Left ventricle myocardium inferior (tissue), 1 donor: Measurements from ENCODE around the gene TUBB1. TPM values are rescaled to one million over a fixed set of nuclear protein-coding genes. Genes with fewer than 3 reads are reported as not detected.

Source experiments
- DNase-seq: peaks from one replicate; pipeline ENCODE4 v3.0.0-alpha.2; 2020
- H3K27ac ChIP-seq: fragments of 200-600 bp; replicated peaks from 2 replicates; pipeline ENCODE4 v1.8.0; 2021
- H3K27me3 ChIP-seq: fragments of 200-600 bp; 2 replicates; pipeline ENCODE4 v1.8.0; 2021; ENCODE audit warnings: low read depth
- H3K36me3 ChIP-seq: fragments of 200-600 bp; 2 replicates; pipeline ENCODE4 v1.8.0; 2021
- H3K4me1 ChIP-seq: fragments of 200-600 bp; 2 replicates; pipeline ENCODE4 v1.8.0; 2021
- H3K4me3 ChIP-seq: fragments of 200-600 bp; 2 replicates; pipeline ENCODE4 v1.8.0; 2021; ENCODE audit warnings: mild to moderate bottlenecking, moderate library complexity
- H3K9me3 ChIP-seq: fragments of 200-600 bp; replicated peaks from 2 replicates; pipeline ENCODE4 v1.8.0; 2021
- intact Hi-C: fragments of 100-400 bp; cut with micrococcal nuclease; formaldehyde crosslinking; loops from one replicate; pipeline ENCODE4 v1.11.0; 2022
- total RNA-seq: library from RNA; stranded (reverse); fragmentation: NEBNext Ultra II Directional; extraction: Animal tissue kit (Norgen Biotek cat#: 25700); gene quantifications from one replicate; pipeline ENCODE4 v1.2.1, GENCODE V29; 2021
- TF ChIP-seq, protein P1 (sequence below): fragments of 200-600 bp; IDR thresholded peaks from 2 replicates; pipeline ENCODE4 v1.8.0; 2021; ENCODE audit warnings: antibody characterized with exemption, mild to moderate bottlenecking, borderline replicate concordance
- donor health status: DM: no; HTN: yes; CAD: no; lungs with severe emphysema.

The TUBB1 gene
- total RNA-seq, 1 donor from 2014 or later: 0.30 TPM

DNA sequence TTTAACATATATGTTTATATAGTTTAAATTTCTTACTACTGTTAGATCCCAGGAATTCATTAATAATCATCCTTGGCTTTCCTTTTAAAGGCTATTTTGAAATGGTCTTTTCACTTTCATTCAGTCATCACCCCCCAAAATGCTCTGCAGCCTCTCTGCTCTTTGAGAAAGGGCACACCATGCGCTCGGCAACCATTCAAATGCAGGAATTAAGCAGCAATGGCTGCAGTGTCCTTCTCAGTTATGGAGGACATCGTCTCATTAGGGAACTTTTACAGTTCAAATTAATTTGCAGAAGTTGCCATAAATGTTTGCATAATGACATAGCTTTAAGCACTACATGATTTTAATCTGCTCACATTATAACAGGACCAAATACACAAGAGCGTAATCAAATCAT is 6.3 kb downstream of the TUBB1 start:
- no peak overlapping the region for H3K27ac ChIP-seq
- H3K27me3 ChIP-seq: no peaks in the 10 kb centered on the region
- H3K36me3 ChIP-seq: peaks cover 80% of the 10 kb centered on the region
- peaks cover 52% of the 10 kb centered on the region for H3K4me1 ChIP-seq
- no peaks in the 10 kb centered on the region for H3K9me3 ChIP-seq
- no peak for DNase-seq
- no peak overlapping the region for H3K4me3 ChIP-seq
- intact Hi-C loops: no loop called here
- TF ChIP-seq, protein P1, sequence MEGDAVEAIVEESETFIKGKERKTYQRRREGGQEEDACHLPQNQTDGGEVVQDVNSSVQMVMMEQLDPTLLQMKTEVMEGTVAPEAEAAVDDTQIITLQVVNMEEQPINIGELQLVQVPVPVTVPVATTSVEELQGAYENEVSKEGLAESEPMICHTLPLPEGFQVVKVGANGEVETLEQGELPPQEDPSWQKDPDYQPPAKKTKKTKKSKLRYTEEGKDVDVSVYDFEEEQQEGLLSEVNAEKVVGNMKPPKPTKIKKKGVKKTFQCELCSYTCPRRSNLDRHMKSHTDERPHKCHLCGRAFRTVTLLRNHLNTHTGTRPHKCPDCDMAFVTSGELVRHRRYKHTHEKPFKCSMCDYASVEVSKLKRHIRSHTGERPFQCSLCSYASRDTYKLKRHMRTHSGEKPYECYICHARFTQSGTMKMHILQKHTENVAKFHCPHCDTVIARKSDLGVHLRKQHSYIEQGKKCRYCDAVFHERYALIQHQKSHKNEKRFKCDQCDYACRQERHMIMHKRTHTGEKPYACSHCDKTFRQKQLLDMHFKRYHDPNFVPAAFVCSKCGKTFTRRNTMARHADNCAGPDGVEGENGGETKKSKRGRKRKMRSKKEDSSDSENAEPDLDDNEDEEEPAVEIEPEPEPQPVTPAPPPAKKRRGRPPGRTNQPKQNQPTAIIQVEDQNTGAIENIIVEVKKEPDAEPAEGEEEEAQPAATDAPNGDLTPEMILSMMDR: no peak

DNA sequence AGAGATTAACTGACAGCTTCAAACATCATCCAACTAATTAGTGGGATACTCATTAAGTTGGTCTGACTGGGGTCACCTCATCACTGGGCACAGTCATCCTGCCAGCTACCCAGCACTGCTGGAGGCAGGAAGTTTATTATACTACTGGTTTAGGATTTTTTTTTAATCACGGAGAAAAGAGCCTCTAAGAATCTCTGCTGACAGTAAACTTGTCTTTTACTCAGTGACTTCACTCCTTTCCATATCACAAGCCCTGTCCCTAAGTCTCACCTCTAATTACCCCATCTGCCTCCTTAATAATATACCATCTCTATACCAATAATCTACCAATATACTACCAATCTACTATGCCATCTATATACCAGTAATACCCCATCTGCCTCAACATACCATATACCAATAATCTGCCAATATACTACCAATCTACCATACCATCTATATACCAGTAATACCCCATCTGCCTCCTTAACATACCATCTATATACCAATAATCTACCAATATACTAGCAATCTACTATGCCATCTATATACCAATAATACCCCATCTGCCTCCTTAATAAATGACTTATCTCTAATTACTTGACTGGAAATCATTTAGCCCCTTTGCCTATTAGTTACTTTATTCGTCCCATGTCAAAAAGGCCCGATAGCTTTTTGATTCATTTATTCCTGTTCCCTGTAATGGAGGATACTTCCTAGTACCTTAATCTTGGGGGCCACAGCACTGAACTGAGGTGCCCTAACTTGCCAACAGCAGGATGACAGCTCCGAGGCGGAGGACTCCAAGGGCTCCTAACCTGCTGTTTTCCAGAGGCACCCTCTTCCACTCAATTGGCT is 7.9 kb downstream of the TUBB1 start:
- TF ChIP-seq, protein P1: no peak
- Histone ChIP-seq H3K27ac (no peak overlapping the region), H3K9me3 (no peaks in the 10 kb centered on the region), H3K4me1 (peaks cover 67% of the 10 kb centered on the region), H3K4me3 (no peak overlapping the region), H3K27me3 (no peaks in the 10 kb centered on the region), H3K36me3 (peaks cover 74% of the 10 kb centered on the region)
- no peak for DNase-seq
- intact Hi-C loops: no loop called here

DNA sequence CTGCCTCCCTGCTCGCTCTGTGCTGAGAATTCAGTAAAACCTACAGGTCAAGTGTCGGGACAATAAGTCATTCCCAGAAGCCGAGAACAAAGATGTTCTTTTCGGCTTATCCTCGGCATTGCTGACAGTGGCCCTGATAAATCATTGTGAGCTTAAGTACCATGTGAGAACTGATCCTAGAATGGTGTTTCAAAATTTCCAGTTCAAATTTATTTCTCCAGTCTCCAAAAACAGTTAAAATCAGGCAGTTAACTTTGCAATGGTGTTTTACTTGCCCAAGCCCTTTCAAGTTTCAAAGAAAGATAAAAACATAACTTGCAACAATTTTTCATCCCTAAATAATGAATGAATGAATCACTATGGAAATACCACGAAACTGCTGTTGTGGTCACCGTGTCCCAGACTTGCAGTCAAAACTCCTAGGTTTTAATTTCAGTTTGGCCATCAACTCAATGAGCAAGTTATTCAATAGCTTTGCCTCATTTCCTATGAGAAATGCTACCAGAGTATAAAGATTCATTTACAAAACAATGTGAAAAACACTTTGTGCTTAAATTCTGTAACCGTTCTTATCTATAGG is 8.6 kb downstream of the TUBB1 start:
- no peak for DNase-seq
- Histone ChIP-seq H3K36me3 (peaks cover 70% of the 10 kb centered on the region), H3K27ac (no peak overlapping the region), H3K4me3 (no peak overlapping the region), H3K27me3 (no peaks in the 10 kb centered on the region), H3K4me1 (peaks cover 71% of the 10 kb centered on the region), H3K9me3 (no peaks in the 10 kb centered on the region)
- TF ChIP-seq, protein P1: no peak
- intact Hi-C loops: no loop called here

DNA sequence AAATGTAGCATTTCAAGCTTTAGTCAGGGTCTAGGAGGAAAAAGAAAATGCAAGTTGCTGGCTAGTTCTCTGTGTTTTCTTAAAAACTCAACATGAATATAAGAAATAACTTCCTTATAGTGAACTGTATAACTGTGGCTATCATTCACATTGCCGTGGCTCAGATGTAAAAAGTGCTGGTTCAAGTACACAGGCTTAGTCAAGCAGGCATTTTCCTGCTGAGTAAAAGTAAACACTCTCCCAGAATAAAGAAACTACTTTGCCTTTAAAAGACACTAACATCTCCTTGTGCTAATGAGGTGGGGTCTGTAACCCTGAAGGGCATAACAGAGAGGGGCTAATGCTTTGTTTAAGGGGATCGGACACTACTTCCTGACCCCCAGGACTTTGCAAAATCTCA is 9.6 kb downstream of the TUBB1 start:
- H3K4me1 ChIP-seq: peaks cover 75% of the 10 kb centered on the region
- TF ChIP-seq, protein P1: no peak
- DNase-seq: no peak
- H3K27ac ChIP-seq: no peak overlapping the region
- no peaks in the 10 kb centered on the region for H3K27me3 ChIP-seq
- H3K9me3 ChIP-seq: no peaks in the 10 kb centered on the region
- H3K36me3 ChIP-seq: peaks cover 63% of the 10 kb centered on the region
- peak overlapping the region; percentile 85 for H3K4me3 ChIP-seq
- intact Hi-C loops: no loop called here

DNA sequence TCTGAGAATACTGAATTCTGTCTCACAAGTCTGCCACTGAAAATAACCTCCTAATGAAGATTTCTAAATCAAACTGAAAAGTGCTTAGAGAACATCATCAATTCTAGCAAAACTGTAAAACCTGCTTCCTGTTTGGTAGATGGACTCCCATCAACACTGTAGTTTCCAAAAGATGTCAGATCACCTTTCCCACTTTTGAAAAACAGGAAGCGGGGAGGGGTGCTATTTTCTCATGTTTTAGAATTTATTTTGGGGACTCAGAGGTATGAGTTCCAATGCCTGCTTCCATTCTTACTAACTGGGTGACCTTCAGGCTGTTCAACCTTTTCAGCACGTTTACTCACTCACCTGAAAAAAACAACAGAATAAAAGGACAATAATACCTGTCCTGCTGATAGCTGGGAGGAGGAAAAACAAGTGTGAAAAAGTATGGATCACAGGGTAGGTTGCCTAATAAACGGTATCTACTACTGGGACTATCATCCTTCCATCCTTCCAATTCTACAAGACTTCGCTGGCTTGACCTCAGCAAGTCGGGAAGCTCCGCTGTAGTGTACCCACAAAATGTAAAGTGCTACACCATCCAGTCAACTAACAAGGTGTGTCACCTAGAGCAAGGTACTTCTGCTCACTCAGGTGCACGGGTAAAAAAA is 11.8 kb downstream of the TUBB1 start:
- Histone ChIP-seq H3K27ac (peak overlapping the region; percentile 96), H3K9me3 (no peaks in the 10 kb centered on the region), H3K4me3 (peak overlapping the region; percentile 85), H3K27me3 (no peaks in the 10 kb centered on the region), H3K4me1 (peaks cover 61% of the 10 kb centered on the region), H3K36me3 (peaks cover 62% of the 10 kb centered on the region)
- intact Hi-C loops: loop anchor here (10.0 kb wide), 1 partner anchor 156 kb away; no protein-coding TSS in a partner anchor
- DNase-seq: no peak
- TF ChIP-seq, protein P1: no peak
